Measurements from ENCODE around the gene ZNF346.
"Not testable (repeated sequence)": the region's sequence is repeated elsewhere in the genome, so short reads cannot be mapped to it uniquely, and the experiment has no call there.

The ZNF346 gene

GRCh38 chr5:177008716-177009115, 13.8 kb upstream of the ZNF346 start:
- in situ Hi-C loops (cut with MboI; ENCODE audit: low sequenced_read_pairs) = no loop called here

GRCh38 chr5:177010153-177010552, 12.3 kb upstream of the ZNF346 start:
- in situ Hi-C loops (cut with MboI; ENCODE audit: low sequenced_read_pairs) = no loop called here

GRCh38 chr5:177015156-177015555, 7.3 kb upstream of the ZNF346 start:
- in situ Hi-C loops (cut with MboI; ENCODE audit: low sequenced_read_pairs) = no loop called here

GRCh38 chr5:177018341-177018740, 4.2 kb upstream of the ZNF346 start:
- in situ Hi-C loops (cut with MboI; ENCODE audit: low sequenced_read_pairs) = no loop called here

GRCh38 chr5:177020033-177020432, 2.5 kb upstream of the ZNF346 start:
- in situ Hi-C loops (cut with MboI; ENCODE audit: low sequenced_read_pairs) = no loop called here

GRCh38 chr5:177023303-177023664, 788 bp downstream of the ZNF346 start:
- in situ Hi-C loops (cut with MboI; ENCODE audit: low sequenced_read_pairs) = no loop called here

GRCh38 chr5:177024559-177024958, 2.1 kb downstream of the ZNF346 start:
- in situ Hi-C loops (cut with MboI; ENCODE audit: low sequenced_read_pairs) = no loop called here

GRCh38 chr5:177025101-177025601, 2.7 kb downstream of the ZNF346 start:
- in situ Hi-C loops (cut with MboI; ENCODE audit: low sequenced_read_pairs) = no loop called here

- in situ Hi-C loops (cut with MboI; ENCODE audit: low sequenced_read_pairs) = no loop called here
Observed at GRCh38 chr5:177027665-177028064, 5.2 kb downstream of the ZNF346 start.

GRCh38 chr5:177029498-177029897, 7.0 kb downstream of the ZNF346 start:
- in situ Hi-C loops (cut with MboI; ENCODE audit: low sequenced_read_pairs) = no loop called here

- in situ Hi-C loops (cut with MboI; ENCODE audit: low sequenced_read_pairs) = no loop called here
Observed at GRCh38 chr5:177035976-177036375, 13.5 kb downstream of the ZNF346 start.

GRCh38 chr5:177036443-177036842, 13.9 kb downstream of the ZNF346 start:
- in situ Hi-C loops (cut with MboI; ENCODE audit: low sequenced_read_pairs) = no loop called here

- in situ Hi-C loops (cut with MboI; ENCODE audit: low sequenced_read_pairs) = no loop called here
Observed at GRCh38 chr5:177036921-177037320, 14.4 kb downstream of the ZNF346 start.

- in situ Hi-C loops (cut with MboI; ENCODE audit: low sequenced_read_pairs) = no loop called here
Observed at GRCh38 chr5:177040814-177041420, 18.4 kb downstream of the ZNF346 start.

GRCh38 chr5:177041936-177042335, 19.4 kb downstream of the ZNF346 start:
- in situ Hi-C loops (cut with MboI; ENCODE audit: low sequenced_read_pairs) = no loop called here

- in situ Hi-C loops (cut with MboI; ENCODE audit: low sequenced_read_pairs) = no loop called here
Observed at GRCh38 chr5:177043114-177043513, 20.6 kb downstream of the ZNF346 start.

- in situ Hi-C loops (cut with MboI; ENCODE audit: low sequenced_read_pairs) = no loop called here
Observed at GRCh38 chr5:177043958-177044357, 21.5 kb downstream of the ZNF346 start.

GRCh38 chr5:177044641-177045040, 22.1 kb downstream of the ZNF346 start:
- in situ Hi-C loops (cut with MboI; ENCODE audit: low sequenced_read_pairs) = no loop called here

GRCh38 chr5:177045631-177046030, 23.1 kb downstream of the ZNF346 start:
- in situ Hi-C loops (cut with MboI; ENCODE audit: low sequenced_read_pairs) = no loop called here

- in situ Hi-C loops (cut with MboI; ENCODE audit: low sequenced_read_pairs) = not testable (repeated sequence)
Observed at GRCh38 chr5:177048531-177048930, 26.0 kb downstream of the ZNF346 start.

- in situ Hi-C loops (cut with MboI; ENCODE audit: low sequenced_read_pairs) = no loop called here
Observed at GRCh38 chr5:177049285-177049684, 26.8 kb downstream of the ZNF346 start.

- in situ Hi-C loops (cut with MboI; ENCODE audit: low sequenced_read_pairs) = no loop called here
Observed at GRCh38 chr5:177064500-177065277, 42.2 kb downstream of the ZNF346 start.

All from hTERT RPE-1 (cell line).